HCT116 (cell line): ENCODE measurements around the gene FCHSD2. TPM values are rescaled to one million over a fixed set of nuclear protein-coding genes. Genes with fewer than 3 reads are reported as not detected.

Experiments
- ATAC-seq: fragments of 200-7000 bp; cut with Tn5 transposase; 2 replicates; pipeline ENCODE4 v1.9.1; 2020; ENCODE audit warnings: mild to moderate bottlenecking, moderate library complexity
- BruUV-seq: library from RNA; stranded (reverse); fragments of 400-500 nt; replicated peaks from 2 replicates; lab custom pipeline; 2021; lab: Mats Ljungman, UMichigan
- CTCF ChIA-PET: fragments of 300-600 bp; sonication (Branson Sonifier 250); formaldehyde crosslinking; loops from one replicate; lab custom pipeline; 2021; ENCODE audit warnings: antibody characterized with exemption; lab: Charles Lee
- POLR2A ChIA-PET: fragments of 300-600, 350-600 bp; sonication (Branson Sonifier 250); formaldehyde crosslinking; loops from one replicate; lab custom pipeline; 2021; ENCODE audit warnings: antibody characterized with exemption; lab: Charles Lee
- RAD21 ChIA-PET, 2 experiments: fragments of 300-600 bp; sonication (Branson Sonifier 250); formaldehyde crosslinking; loops; one replicate each; lab custom pipeline; 2023; ENCODE audit warnings: low total read pairs in 2 of 2; ENCODE audit not compliant: uncharacterized antibody in 2 of 2, unreplicated experiment in 2 of 2, low non-redundant PET in 1 of 2; lab: Charles Lee
- DNase-seq: peaks from one replicate; pipeline ENCODE4 v3.0.0-alpha.2; 2010; ENCODE audit warnings: low read depth, low spot score
- H2AFZ ChIP-seq: fragments of 200-600 bp; shearing (Covaris generic), sonication (generic); 2 replicates; pipeline ENCODE4 v1.6.1; 2017; ENCODE audit warnings: low read depth, mixed run types, mixed read lengths, antibody characterized with exemption, low read length; ENCODE audit not compliant: poor library complexity, severe bottlenecking
- H3K27ac ChIP-seq: 2 replicates; pipeline ENCODE4 v1.5.1; 2012; ENCODE audit warnings: low read depth, low read length
- H3K27me3 ChIP-seq: fragments of 200-600 bp; sonication (generic); 2 replicates; pipeline ENCODE4 v1.6.1; 2016; ENCODE audit warnings: mixed run types, low read length, mixed read lengths; ENCODE audit not compliant: insufficient read depth
- H3K36me3 ChIP-seq, 2 experiments: fragments of 200-500 bp in 1 of 2; fragments of 200-600 bp in 1 of 2; sonication (Bioruptor generic) in 1 of 2; sonication (generic) in 1 of 2; 2 replicates each; pipeline versions ENCODE4 v1.5.1 to v1.6.1; 2014 to 2016; ENCODE audit warnings: low read length in 2 of 2, inconsistent platforms in 1 of 2, mixed read lengths in 1 of 2, mixed run types in 1 of 2; ENCODE audit not compliant: insufficient read depth in 2 of 2, control insufficient read depth in 1 of 2
- H3K4me1 ChIP-seq, 2 experiments: fragments of 200-600 bp in 1 of 2; sonication (generic) in 1 of 2; 2 replicates each; pipeline versions ENCODE4 v1.5.1 to v1.6.1; 2012 to 2017; ENCODE audit warnings: low read length in 2 of 2, inconsistent platforms in 1 of 2, mild to moderate bottlenecking in 1 of 2, mixed read lengths in 1 of 2, mixed run types in 1 of 2, moderate library complexity in 1 of 2; ENCODE audit not compliant: insufficient read depth in 2 of 2, control insufficient read depth in 1 of 2
- H3K4me2 ChIP-seq: fragments of 200-600 bp; sonication (generic); 2 replicates; pipeline ENCODE4 v1.6.1; 2017; ENCODE audit warnings: mixed run types, low read length, mixed read lengths
- H3K4me3 ChIP-seq, 2 experiments: fragments of 200-600 bp in 1 of 2; sonication (generic) in 1 of 2; replicated peaks in 1 of 2; 2 replicates each; pipeline ENCODE4 v1.5.1; 2011 to 2016; ENCODE audit warnings: low read length in 2 of 2, control low read depth in 1 of 2, low read depth in 1 of 2, mild to moderate bottlenecking in 1 of 2, mixed read lengths in 1 of 2, mixed run types in 1 of 2
- H3K79me2 ChIP-seq: fragments of 200-600 bp; sonication (generic); 2 replicates; pipeline ENCODE4 v1.6.1; 2017; ENCODE audit warnings: mild to moderate bottlenecking, mixed run types, low read length, moderate library complexity, mixed read lengths; ENCODE audit not compliant: insufficient read depth
- H3K9ac ChIP-seq: fragments of 200-600 bp; sonication (generic); 2 replicates; pipeline ENCODE4 v1.6.1; 2016; ENCODE audit warnings: low read length, mixed read lengths
- H3K9me2 ChIP-seq: fragments of 200-600 bp; sonication (generic), shearing (Covaris generic); 2 replicates; pipeline ENCODE4 v1.6.1; 2017; ENCODE audit warnings: mixed run types, mild to moderate bottlenecking, moderate library complexity; ENCODE audit not compliant: insufficient read depth
- H3K9me3 ChIP-seq, 2 experiments: fragments of 200-500 bp in 1 of 2; fragments of 200-600 bp in 1 of 2; sonication (Bioruptor generic) in 1 of 2; sonication (generic) in 1 of 2; 2 replicates each; pipeline ENCODE4 v1.6.1; 2014 to 2017; ENCODE audit warnings: low read length in 2 of 2, mixed read lengths in 2 of 2, inconsistent platforms in 1 of 2, low read depth in 1 of 2, mild to moderate bottlenecking in 1 of 2, mixed run types in 1 of 2, moderate library complexity in 1 of 2; ENCODE audit not compliant: control insufficient read depth in 1 of 2, insufficient read depth in 1 of 2
- H4K20me1 ChIP-seq: fragments of 200-600 bp; sonication (generic), shearing (Covaris generic); 2 replicates; pipeline ENCODE4 v1.6.1; 2017; ENCODE audit warnings: mixed run types, mild to moderate bottlenecking, moderate library complexity; ENCODE audit not compliant: insufficient read depth
- CEBPB ChIP-seq: IDR thresholded peaks from 2 replicates; pipeline ENCODE4 v1.6.1; 2012; ENCODE audit warnings: low read depth
- CTCF ChIP-seq, 3 experiments: fragments of 200-600 bp in 1 of 3; sonication (generic) in 1 of 3; IDR thresholded peaks in 2 of 3; conservative IDR thresholded peaks in 1 of 3; 2 replicates each; pipeline ENCODE4 v1.5.1; 2012 to 2017; ENCODE audit warnings: low read depth in 2 of 3, low read length in 2 of 3, antibody characterized with exemption in 1 of 3, borderline replicate concordance in 1 of 3, control low read depth in 1 of 3, mild to moderate bottlenecking in 1 of 3, mixed read lengths in 1 of 3, mixed run types in 1 of 3, moderate library complexity in 1 of 3; ENCODE audit not compliant: insufficient read depth in 1 of 3
- EGR1 ChIP-seq: IDR thresholded peaks from 2 replicates; pipeline ENCODE4 v1.6.1; 2012; ENCODE audit warnings: low read depth
- EZH2phosphoT487 ChIP-seq: fragments of 200-600 bp; IDR thresholded peaks from 2 replicates; pipeline ENCODE4 v1.6.1; 2018; ENCODE audit warnings: antibody characterized with exemption, borderline replicate concordance
- JUND ChIP-seq: IDR thresholded peaks from 2 replicates; pipeline ENCODE4 v1.6.1; 2012
- MAX ChIP-seq: IDR thresholded peaks from 2 replicates; pipeline ENCODE4 v1.6.1; 2012
- RAD21 ChIP-seq: IDR thresholded peaks from 2 replicates; pipeline ENCODE4 v1.6.1; 2012; ENCODE audit warnings: low read depth, mild to moderate bottlenecking
- REST ChIP-seq: IDR thresholded peaks from 2 replicates; pipeline ENCODE4 v1.6.1; 2012; ENCODE audit warnings: low read depth
- SP1 ChIP-seq: IDR thresholded peaks from 2 replicates; pipeline ENCODE4 v1.6.1; 2012; ENCODE audit warnings: low read depth
- TCF7L2 ChIP-seq: IDR thresholded peaks from 2 replicates; pipeline ENCODE4 v1.7.0; 2011; ENCODE audit warnings: borderline replicate concordance, inconsistent platforms; ENCODE audit not compliant: insufficient read depth, insufficient read length; ENCODE audit errors: extremely low read depth
- ZBTB33 ChIP-seq: IDR thresholded peaks from 2 replicates; pipeline ENCODE4 v1.6.1; 2011; ENCODE audit warnings: mild to moderate bottlenecking, low read length, moderate library complexity; ENCODE audit not compliant: insufficient replicate concordance; ENCODE audit errors: extremely low read depth
- ZFX ChIP-seq: fragments of 450-650 bp; IDR thresholded peaks from 2 replicates; pipeline ENCODE4 v1.6.1; 2017
- intact Hi-C: fragments of 100-400 bp; cut with micrococcal nuclease; formaldehyde crosslinking; loops from 2 replicates; pipeline ENCODE4 v1.10.0; 2022
- total RNA-seq: library from RNA; stranded (reverse); gene quantifications from one replicate; pipeline ENCODE4 v1.2.1, GENCODE V29; 2021; ENCODE audit not compliant: unreplicated experiment

Gene FCHSD2
- total RNA-seq, 1 experiment from 2014 or later = 15.0 TPM

GRCh38 chr11:72996959-72997358 lies 145.2 kb downstream of the FCHSD2 start:
- BruUV-seq = no TSS peak
- ATAC-seq (no peak), DNase-seq (no peak)
- H3K79me2 ChIP-seq = no peaks in the 10 kb centered on the region
- H3K27ac ChIP-seq = no peak overlapping the region
- no peaks in the 10 kb centered on the region for H3K9me2 ChIP-seq
- H3K9me3 ChIP-seq = no peaks in the 10 kb centered on the region
- no peaks in the 10 kb centered on the region for H3K4me1 ChIP-seq
- H3K36me3 ChIP-seq = no peaks in the 10 kb centered on the region
- no peak overlapping the region for H3K4me3 ChIP-seq
- ChIA-PET RAD21 (no interaction called here), POLR2A (no interaction called here), CTCF (no interaction called here)
- intact Hi-C loops = loop anchor here (5.0 kb wide), 1 partner anchor 50 kb away; no protein-coding TSS in a partner anchor
- H3K27me3 ChIP-seq = no peaks in the 10 kb centered on the region
- TF ChIP-seq CEBPB (no peak), EZH2phosphoT487 (no peak), EGR1 (no peak), REST (no peak), JUND (no peak), MAX (no peak)
- no peak overlapping the region for H2AFZ ChIP-seq
- no peak overlapping the region for H3K4me2 ChIP-seq
- no peaks in the 10 kb centered on the region for H4K20me1 ChIP-seq
- H3K9ac ChIP-seq = no peak overlapping the region

- Histone ChIP-seq H3K9ac (no peak overlapping the region), H3K4me3 (no peak overlapping the region), H3K9me2 (no peaks in the 10 kb centered on the region), H3K9me3 (no peaks in the 10 kb centered on the region), H3K4me2 (no peak overlapping the region), H2AFZ (no peak overlapping the region), H4K20me1 (no peaks in the 10 kb centered on the region), H3K27me3 (no peaks in the 10 kb centered on the region), H3K4me1 (no peaks in the 10 kb centered on the region), H3K79me2 (no peaks in the 10 kb centered on the region), H3K27ac (no peak overlapping the region), H3K36me3 (no peaks in the 10 kb centered on the region)
- CTCF ChIA-PET = no interaction called here
- POLR2A ChIA-PET = no interaction called here
- intact Hi-C loops = no loop called here
- no peak for TF ChIP-seq CTCF (IDR thresholded peaks at IDR 0.05 in 2 of 3, conservative IDR thresholded peaks at IDR 0.05 in 1 of 3; ENCODE audit: borderline replicate concordance in 1 of 3, insufficient read depth in 1 of 3, low read depth in 2 of 3, low read length in 2 of 3)
- TF ChIP-seq ZFX = no peak
- no peak for TF ChIP-seq JUND
- TF ChIP-seq ZBTB33 = no peak
- TF ChIP-seq TCF7L2 = no peak
- TF ChIP-seq RAD21 = no peak
- no peak for TF ChIP-seq SP1
- BruUV-seq = no TSS peak
- RAD21 ChIA-PET = no interaction called here
- ATAC-seq (no peak), DNase-seq (no peak)
Observed at GRCh38 chr11:72989727-72990126, 152.4 kb downstream of the FCHSD2 start.
